Activated CD4-positive, alpha-beta T cell treated with anti-CD3 and anti-CD28 coated beads for 36 hours (primary cell): ENCODE results near the gene ZNF593. TPM values are rescaled to one million over a fixed set of nuclear protein-coding genes. Genes with fewer than 3 reads are reported as not detected.
A peak's percentile ranks its signal among the peaks of the same experiment; 100 is the strongest.

Experiments used
- ATAC-seq: fragments of 200-7000 bp; cut with Tn5 transposase; one replicate; pipeline ENCODE4 v1.10.0; 2021; ENCODE audit warnings: mild to moderate bottlenecking, moderate library complexity
- CTCF ChIA-PET: fragments of 350-600 bp; sonication (Branson Sonifier 250); formaldehyde crosslinking; loops from one replicate; lab custom pipeline; 2021; ENCODE audit warnings: antibody characterized with exemption; lab: Charles Lee
- POLR2A ChIA-PET: fragments of 350-600 bp; sonication (Branson Sonifier 250); formaldehyde crosslinking; loops from one replicate; lab custom pipeline; 2021; ENCODE audit warnings: antibody characterized with exemption, inconsistent platforms; lab: Charles Lee
- DNase-seq: peaks from one replicate; pipeline ENCODE4 v3.0.0-alpha.2; 2020
- H3K27ac Mint-ChIP-seq: one replicate; pipeline ENCODE4 v1.8.0; 2021; ENCODE audit warnings: mixed read lengths
- H3K27me3 Mint-ChIP-seq: one replicate; pipeline ENCODE4 v1.8.0; 2021; ENCODE audit warnings: mixed read lengths
- H3K36me3 Mint-ChIP-seq: one replicate; pipeline ENCODE4 v1.8.0; 2021; ENCODE audit warnings: low read depth, mixed read lengths
- H3K4me1 Mint-ChIP-seq: one replicate; pipeline ENCODE4 v1.8.0; 2021; ENCODE audit warnings: mixed read lengths
- H3K4me3 Mint-ChIP-seq: one replicate; pipeline ENCODE4 v1.8.0; 2021; ENCODE audit warnings: mild to moderate bottlenecking, moderate library complexity, mixed read lengths
- H3K9me3 Mint-ChIP-seq: one replicate; pipeline ENCODE4 v1.8.0; 2021; ENCODE audit warnings: low read depth, mixed read lengths
- intact Hi-C, 2 experiments: fragments of 100-400 bp; cut with DNase I in 1 of 2; cut with micrococcal nuclease in 1 of 2; formaldehyde crosslinking; loops; one replicate each; pipeline versions ENCODE4 v1.14.2 to v1.15.1; 2022 to 2024; cut with DNase I, micrococcal nuclease
- total RNA-seq, 2 experiments: library from RNA; stranded (reverse); gene quantifications; one replicate each; pipeline ENCODE4 v1.2.3, GENCODE V29; 2021

ZNF593 gene
- total RNA-seq, 2 experiments from 2014 or later, result 44.6 to 56.3 TPM

DNA sequence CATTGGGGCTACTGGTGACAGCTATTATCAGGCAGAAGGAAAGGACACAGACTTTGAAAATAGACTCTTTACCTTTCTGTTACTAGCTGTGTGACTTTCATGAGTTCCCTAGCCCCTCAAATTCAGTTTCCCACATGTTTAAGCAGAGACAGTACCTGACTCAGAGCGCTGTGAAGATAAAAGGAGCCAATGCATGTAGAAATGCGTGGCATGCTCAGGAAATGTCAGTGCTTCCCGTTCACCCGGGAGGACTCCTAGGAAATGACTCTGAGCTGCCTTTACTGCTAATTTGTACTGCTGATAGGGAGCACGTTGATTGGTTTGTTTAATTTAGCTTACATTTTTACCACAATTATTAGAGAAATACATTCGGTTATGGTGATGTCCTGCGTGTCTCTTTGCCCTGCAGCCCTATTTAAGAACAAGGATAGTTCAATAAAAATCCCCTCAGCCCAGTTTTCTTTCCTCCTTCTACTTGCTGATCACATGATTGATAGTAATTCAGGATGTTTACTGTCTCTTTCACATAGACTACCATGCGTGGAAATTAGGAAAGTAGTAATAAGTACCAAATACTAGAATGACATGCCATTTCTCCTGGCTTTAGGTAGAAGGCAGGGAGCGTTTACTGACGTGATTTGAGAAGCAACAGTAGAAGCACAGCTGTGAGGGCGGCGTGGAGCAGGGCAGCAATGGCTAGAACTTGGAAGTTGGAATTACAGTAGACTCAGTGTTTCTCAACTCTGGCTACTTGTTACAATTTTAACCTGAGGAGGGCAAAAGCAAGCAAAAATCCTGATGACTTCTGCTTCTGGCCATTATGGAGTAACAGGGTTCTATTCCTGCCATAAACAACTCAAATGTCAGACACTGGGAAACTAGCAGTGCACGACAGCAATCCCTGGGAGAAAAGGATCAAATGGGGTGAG lies 42.2 kb upstream of the ZNF593 start:
- Mint-ChIP-seq H3K27me3 (no peaks in the 10 kb centered on the region), H3K9me3 (no peaks in the 10 kb centered on the region), H3K4me1 (peaks cover 52% of the 10 kb centered on the region), H3K36me3 (peaks cover 4% of the 10 kb centered on the region), H3K4me3 (peak overlapping the region; percentile 58), H3K27ac (peak overlapping the region; percentile 79)
- DNase-seq (peak; percentile 29), ATAC-seq (peak; percentile 25)
- POLR2A ChIA-PET, result interaction anchor here (0.8 kb wide), 1 partner anchor 59 kb away, joined by 3 read pairs; no protein-coding TSS in a partner anchor
- intact Hi-C loops, result loop anchor here in 1 of 2 experiments (5.0 kb wide), 1 partner anchor 695 kb away; the partner anchor contains the start of gene MACO1
- CTCF ChIA-PET, result interaction anchor here (0.6 to 11.1 kb wide), 10 partner anchors 9 to 194 kb away, joined by 3 to 134 read pairs (median 4); no protein-coding TSS in a partner anchor

- Mint-ChIP-seq H3K36me3 (no peaks in the 10 kb centered on the region), H3K27me3 (no peaks in the 10 kb centered on the region), H3K27ac (no peak overlapping the region), H3K9me3 (no peaks in the 10 kb centered on the region), H3K4me1 (peaks cover 37% of the 10 kb centered on the region), H3K4me3 (no peak overlapping the region)
- intact Hi-C loops, result loop anchor here in 1 of 2 experiments (5.0 kb wide), 1 partner anchor 697 kb away; the partner anchor contains the start of gene MACO1
- DNase-seq (no peak), ATAC-seq (no peak)
- ChIA-PET POLR2A (no interaction called here), CTCF (interaction anchor here (0.6 to 11.1 kb wide), 7 partner anchors 8 to 1984 kb away, joined by 3 to 134 read pairs (median 3); no protein-coding TSS in a partner anchor)
Observed at GRCh38 chr1:26129778-26130177, 39.9 kb upstream of the ZNF593 start.

DNA sequence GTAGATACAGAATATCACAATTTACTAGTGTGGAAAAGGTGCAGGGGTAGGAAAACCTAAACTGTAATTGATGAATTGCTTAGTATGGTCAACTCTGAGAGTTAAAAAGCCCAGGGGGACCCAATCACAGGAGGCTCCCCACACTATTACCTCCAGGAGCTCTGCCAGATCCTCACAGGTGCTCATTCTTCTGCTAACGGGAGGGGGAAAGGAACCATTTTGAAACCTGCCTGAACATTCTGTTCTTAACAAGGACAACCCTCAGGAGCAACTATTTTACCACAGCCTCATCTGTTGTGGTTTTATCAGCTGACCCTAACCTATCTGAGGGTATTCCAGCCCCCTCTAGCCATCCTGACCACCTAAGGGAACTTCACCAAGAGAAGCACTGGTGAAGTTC lies 39.0 kb upstream of the ZNF593 start:
- ATAC-seq (no peak), DNase-seq (no peak)
- Mint-ChIP-seq H3K4me3 (no peak overlapping the region), H3K27ac (no peak overlapping the region), H3K27me3 (no peaks in the 10 kb centered on the region), H3K9me3 (no peaks in the 10 kb centered on the region), H3K4me1 (peaks cover 30% of the 10 kb centered on the region), H3K36me3 (no peaks in the 10 kb centered on the region)
- intact Hi-C loops, result no loop called here
- ChIA-PET CTCF (interaction anchor here (11.1 kb wide), 1 partner anchor 13 kb away, joined by 134 read pairs; no protein-coding TSS in a partner anchor), POLR2A (no interaction called here)

GRCh38 chr1:26132128-26132833 lies 37.4 kb upstream of the ZNF593 start:
- ChIA-PET CTCF (interaction anchor here (1.2 to 2.2 kb wide), 2 partner anchors 10 to 13 kb away, joined by 3 to 9 read pairs; no protein-coding TSS in a partner anchor), POLR2A (no interaction called here)
- DNase-seq (no peak), ATAC-seq (peak; percentile 44)
- H3K36me3 Mint-ChIP-seq, result no peaks in the 10 kb centered on the region
- no peak overlapping the region for H3K27ac Mint-ChIP-seq
- no peaks in the 10 kb centered on the region for H3K27me3 Mint-ChIP-seq
- H3K4me3 Mint-ChIP-seq, result no peak overlapping the region
- intact Hi-C loops, result no loop called here
- H3K4me1 Mint-ChIP-seq, result peaks cover 15% of the 10 kb centered on the region
- H3K9me3 Mint-ChIP-seq, result no peaks in the 10 kb centered on the region

GRCh38 chr1:26132834-26133167 lies 36.9 kb upstream of the ZNF593 start:
- Mint-ChIP-seq H3K27ac (no peak overlapping the region), H3K36me3 (no peaks in the 10 kb centered on the region), H3K4me3 (no peak overlapping the region), H3K4me1 (peaks cover 10% of the 10 kb centered on the region), H3K27me3 (no peaks in the 10 kb centered on the region), H3K9me3 (no peaks in the 10 kb centered on the region)
- ATAC-seq, result no peak
- ChIA-PET CTCF (interaction anchor here (1.2 to 2.2 kb wide), 2 partner anchors 10 to 12 kb away, joined by 3 to 9 read pairs; no protein-coding TSS in a partner anchor), POLR2A (no interaction called here)
- intact Hi-C loops, result no loop called here
- DNase-seq, result no peak

- no peak overlapping the region for H3K27ac Mint-ChIP-seq
- no peak overlapping the region for H3K4me3 Mint-ChIP-seq
- H3K27me3 Mint-ChIP-seq, result no peaks in the 10 kb centered on the region
- CTCF ChIA-PET, result no interaction called here
- ATAC-seq (no peak), DNase-seq (no peak)
- intact Hi-C loops, result no loop called here
- POLR2A ChIA-PET, result no interaction called here
- peaks cover 9% of the 10 kb centered on the region for H3K4me1 Mint-ChIP-seq
- no peaks in the 10 kb centered on the region for H3K36me3 Mint-ChIP-seq
- H3K9me3 Mint-ChIP-seq, result no peaks in the 10 kb centered on the region
Observed at GRCh38 chr1:26134466-26134865, 35.2 kb upstream of the ZNF593 start.

- ATAC-seq, result no peak
- Mint-ChIP-seq H3K27ac (no peak overlapping the region), H3K9me3 (no peaks in the 10 kb centered on the region), H3K4me1 (peaks cover 9% of the 10 kb centered on the region), H3K36me3 (no peaks in the 10 kb centered on the region), H3K4me3 (no peak overlapping the region), H3K27me3 (no peaks in the 10 kb centered on the region)
- POLR2A ChIA-PET, result interaction anchor here (0.5 to 0.6 kb wide), 2 partner anchors 13 to 26 kb away, joined by 3 read pairs; no protein-coding TSS in a partner anchor
- no peak for DNase-seq
- intact Hi-C loops, result no loop called here
- CTCF ChIA-PET, result interaction anchor here (0.8 to 2.9 kb wide), 13 partner anchors 9 to 96 kb away, joined by 3 to 9 read pairs (median 3); no protein-coding TSS in a partner anchor
Observed at GRCh38 chr1:26138974-26139558, 30.6 kb upstream of the ZNF593 start.

DNA sequence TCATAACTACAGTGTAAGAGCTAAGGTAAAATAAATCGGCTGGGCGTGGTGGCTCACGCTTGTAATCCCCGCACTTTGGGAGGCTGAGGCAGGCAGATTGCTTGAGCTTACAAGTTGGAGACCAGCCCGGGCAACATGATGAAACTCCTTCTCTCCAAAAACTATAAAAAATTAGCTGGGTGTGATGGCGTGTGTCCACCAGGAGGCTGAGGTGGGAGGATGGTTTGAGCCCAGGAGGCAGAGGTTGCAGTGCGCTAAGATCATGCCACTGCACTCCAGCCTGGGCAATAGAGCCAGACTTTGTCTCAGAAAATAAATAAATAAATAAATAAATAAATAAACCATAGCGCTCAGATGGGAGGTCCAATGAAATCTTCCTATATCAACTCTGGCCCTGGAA lies 27.5 kb upstream of the ZNF593 start:
- CTCF ChIA-PET, result interaction anchor here (1.0 to 8.3 kb wide), 10 partner anchors 9 to 252 kb away, joined by 3 to 187 read pairs (median 3); partner anchors contain the start of gene PDIK1L
- Mint-ChIP-seq H3K4me1 (peaks cover 15% of the 10 kb centered on the region), H3K9me3 (no peaks in the 10 kb centered on the region), H3K4me3 (no peak overlapping the region), H3K27ac (no peak overlapping the region), H3K36me3 (no peaks in the 10 kb centered on the region), H3K27me3 (peaks cover 2% of the 10 kb centered on the region)
- POLR2A ChIA-PET, result interaction anchor here (0.6 to 1.3 kb wide), 3 partner anchors 16 to 169 kb away, joined by 3 read pairs; no protein-coding TSS in a partner anchor
- ATAC-seq (no peak), DNase-seq (no peak)
- intact Hi-C loops, result no loop called here

- CTCF ChIA-PET, result interaction anchor here (0.5 to 8.3 kb wide), 37 partner anchors 8 to 1060 kb away, joined by 3 to 187 read pairs (median 6); partner anchors contain the start of genes CEP85, DHDDS, FAM110D and PDIK1L
Observed at GRCh38 chr1:26145041-26145959, 24.4 kb upstream of the ZNF593 start.

GRCh38 chr1:26145960-26146294 lies 23.8 kb upstream of the ZNF593 start:
- ATAC-seq, result no peak
- H3K27ac Mint-ChIP-seq, result no peak overlapping the region
- peaks cover 2% of the 10 kb centered on the region for H3K27me3 Mint-ChIP-seq
- no peak for DNase-seq
- H3K9me3 Mint-ChIP-seq, result no peaks in the 10 kb centered on the region
- no peaks in the 10 kb centered on the region for H3K36me3 Mint-ChIP-seq
- H3K4me1 Mint-ChIP-seq, result peaks cover 6% of the 10 kb centered on the region
- ChIA-PET CTCF (interaction anchor here (0.7 to 8.3 kb wide), 13 partner anchors 11 to 1060 kb away, joined by 3 to 187 read pairs (median 9); partner anchors contain the start of genes FAM110D and ZNF593), POLR2A (no interaction called here)
- no peak overlapping the region for H3K4me3 Mint-ChIP-seq
- intact Hi-C loops, result loop anchor here (1.0 to 5.0 kb wide), 4 partner anchors 20 to 110 kb away; no protein-coding TSS in a partner anchor

More at GRCh38 chr1:26145041-26145959, 24.4 kb upstream of the ZNF593 start:
- Mint-ChIP-seq H3K27me3 (peaks cover 2% of the 10 kb centered on the region), H3K27ac (no peak overlapping the region), H3K4me3 (no peak overlapping the region), H3K36me3 (no peaks in the 10 kb centered on the region), H3K4me1 (peaks cover 6% of the 10 kb centered on the region), H3K9me3 (no peaks in the 10 kb centered on the region)
- ATAC-seq (peak; percentile 89), DNase-seq (peak; percentile 89)
- POLR2A ChIA-PET, result interaction anchor here (0.8 to 1.2 kb wide), 4 partner anchors 11 to 42 kb away, joined by 3 read pairs; partner anchors contain the start of genes PDIK1L and ZNF593
- intact Hi-C loops, result loop anchor here (1.0 to 5.0 kb wide), 4 partner anchors 19 to 109 kb away; no protein-coding TSS in a partner anchor
